Measurements from ENCODE around the gene NUBP2. TPM values are rescaled to one million over a fixed set of nuclear protein-coding genes. Genes with fewer than 3 reads are reported as not detected.

Gene NUBP2
- total RNA-seq, 3 donors from 2014 or later = 32.1 to 43.1 (median 39.3) TPM

- ATAC-seq = no peak
- H3K36me3 ChIP-seq (ENCODE audit: low read depth) = peaks cover 9% of the 10 kb centered on the region
- intact Hi-C loops (cut with DNase I, micrococcal nuclease) = no loop called here
Measured at GRCh38 chr16:1778200-1779179, 4.3 kb upstream of the NUBP2 start.

GRCh38 chr16:1779234-1779701 is 3.5 kb upstream of the NUBP2 start:
- no peak for TF ChIP-seq CTCF (IDR thresholded peaks at IDR 0.05)
- intact Hi-C loops (cut with DNase I, micrococcal nuclease) = no loop called here
- no peak for DNase-seq

More at GRCh38 chr16:1778200-1779179, 4.3 kb upstream of the NUBP2 start:
- peaks cover 27% of the 10 kb centered on the region for H3K4me1 ChIP-seq (ENCODE audit: low read depth)
- no peaks in the 10 kb centered on the region for H3K9me3 ChIP-seq
- DNase-seq = peak in 1 of 3 donors; percentile 34
- no peak for TF ChIP-seq CTCF (IDR thresholded peaks at IDR 0.05)
- H3K4me3 ChIP-seq = no peak overlapping the region

GRCh38 chr16:1779741-1780676 is 2.8 kb upstream of the NUBP2 start:
- no peak overlapping the region for H3K4me3 ChIP-seq
- H3K36me3 ChIP-seq (ENCODE audit: low read depth) = peaks cover 9% of the 10 kb centered on the region
- intact Hi-C loops (cut with DNase I, micrococcal nuclease) = no loop called here
- H3K4me1 ChIP-seq (ENCODE audit: low read depth) = peaks cover 18% of the 10 kb centered on the region
- H3K9me3 ChIP-seq = no peaks in the 10 kb centered on the region
- ATAC-seq (no peak), DNase-seq (peak in 1 of 3 donors; percentile 33)
- no peak for TF ChIP-seq CTCF (IDR thresholded peaks at IDR 0.05)

More at GRCh38 chr16:1779234-1779701, 3.5 kb upstream of the NUBP2 start:
- H3K36me3 ChIP-seq (ENCODE audit: low read depth) = peaks cover 9% of the 10 kb centered on the region
- no peak overlapping the region for H3K4me3 ChIP-seq
- no peaks in the 10 kb centered on the region for H3K9me3 ChIP-seq
- H3K4me1 ChIP-seq (ENCODE audit: low read depth) = peaks cover 25% of the 10 kb centered on the region
- ATAC-seq = no peak

- no peak for ATAC-seq
- DNase-seq = peak in 1 of 3 donors; percentile 14
- intact Hi-C loops (cut with DNase I, micrococcal nuclease) = no loop called here
- TF ChIP-seq CTCF (IDR thresholded peaks at IDR 0.05) = no peak
- Histone ChIP-seq H3K4me3 (no peak overlapping the region), H3K4me1 (ENCODE audit: low read depth) (peaks cover 17% of the 10 kb centered on the region), H3K9me3 (no peaks in the 10 kb centered on the region), H3K36me3 (ENCODE audit: low read depth) (peaks cover 9% of the 10 kb centered on the region)
Measured at GRCh38 chr16:1780677-1781072, 2.1 kb upstream of the NUBP2 start.

GRCh38 chr16:1781254-1781653 is 1.5 kb upstream of the NUBP2 start:
- Histone ChIP-seq H3K36me3 (ENCODE audit: low read depth) (peaks cover 9% of the 10 kb centered on the region), H3K4me1 (ENCODE audit: low read depth) (peaks cover 17% of the 10 kb centered on the region), H3K4me3 (peak overlapping the region; percentile 69), H3K9me3 (no peaks in the 10 kb centered on the region)
- TF ChIP-seq CTCF (IDR thresholded peaks at IDR 0.05) = no peak
- DNase-seq (peak in 1 of 3 donors; percentile 36), ATAC-seq (no peak)
- intact Hi-C loops (cut with DNase I, micrococcal nuclease) = no loop called here

Data from mucosa of descending colon (tissue), 3 donors.